NCI-H2227 treated with DMSO at 0.1 percent for 48 hours (cell line): ENCODE results near the gene PKP1.

Experiments
- DNase-seq: peaks from one replicate; lab custom pipeline; 2025; lab: John Stamatoyannopoulos, UW

Gene PKP1

GRCh38 chr1:201330541-201330940 is 47.2 kb downstream of the PKP1 start:
- DNase-seq: no peak

- DNase-seq: no peak
Observed at GRCh38 chr1:201331166-201331565, 47.9 kb downstream of the PKP1 start.

DNA sequence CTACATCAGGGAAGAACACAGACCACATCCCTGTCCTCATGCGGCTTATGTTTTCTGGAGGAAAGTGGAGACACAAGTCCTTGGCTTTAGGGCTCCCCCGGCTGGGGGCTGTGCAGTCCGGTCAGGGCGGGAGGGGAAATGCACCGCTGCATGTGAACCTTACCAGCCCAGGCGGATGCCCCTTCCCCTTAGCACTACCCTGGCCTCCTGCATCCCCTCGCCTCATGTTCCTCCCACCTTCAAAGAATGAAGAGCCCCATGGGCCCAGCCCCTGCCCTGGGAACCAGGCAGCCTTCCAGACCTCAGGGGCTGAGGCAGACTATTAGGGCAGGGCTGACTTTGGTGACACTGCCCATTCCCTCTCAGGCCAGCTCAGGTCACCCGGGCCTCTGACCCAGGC is 48.7 kb downstream of the PKP1 start:
- no peak for DNase-seq

GRCh38 chr1:201332616-201333335 is 49.5 kb downstream of the PKP1 start:
- no peak for DNase-seq

DNA sequence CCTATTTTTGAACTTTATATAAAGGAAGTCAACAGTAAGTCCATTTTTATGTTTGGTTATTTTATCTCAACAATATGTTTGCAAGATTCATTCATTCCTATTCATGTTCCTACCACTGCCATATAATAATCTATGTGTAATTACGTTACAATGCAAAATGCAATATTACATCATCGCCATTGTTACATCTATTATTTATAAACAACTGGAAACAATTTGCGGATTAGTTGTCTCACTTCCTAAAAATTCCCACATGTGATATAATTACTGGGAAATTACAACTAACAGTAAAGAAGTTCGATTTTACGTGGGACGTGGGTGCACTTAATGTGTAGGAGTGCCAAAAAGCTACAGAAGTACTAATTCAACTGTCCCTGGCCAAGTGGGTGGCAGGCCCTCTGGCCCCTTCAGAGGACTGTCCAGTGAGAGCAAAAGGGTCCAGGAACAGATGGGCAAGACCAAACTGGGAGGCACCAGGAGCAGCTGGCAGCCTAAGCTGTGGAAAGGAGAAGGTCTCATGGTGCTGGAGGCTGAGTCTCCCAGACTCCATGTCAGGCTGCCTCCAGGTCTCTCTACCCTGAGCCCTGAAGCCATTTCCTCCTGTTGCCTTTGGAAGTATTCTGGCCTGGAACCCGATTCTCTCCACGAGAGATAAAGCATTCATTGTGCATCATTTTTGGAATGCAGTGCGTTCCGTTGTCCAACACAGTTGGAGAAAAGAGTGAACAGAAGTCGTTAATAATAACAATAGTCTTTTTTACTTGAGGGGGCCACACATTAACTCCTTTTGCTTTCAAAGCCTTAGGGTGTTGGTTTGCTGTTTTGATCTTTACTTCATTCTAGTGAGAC is 51.2 kb downstream of the PKP1 start:
- no peak for DNase-seq

GRCh38 chr1:201335174-201335870 is 52.0 kb downstream of the PKP1 start:
- DNase-seq: no peak

GRCh38 chr1:201335901-201336300 is 52.6 kb downstream of the PKP1 start:
- DNase-seq: no peak

DNA sequence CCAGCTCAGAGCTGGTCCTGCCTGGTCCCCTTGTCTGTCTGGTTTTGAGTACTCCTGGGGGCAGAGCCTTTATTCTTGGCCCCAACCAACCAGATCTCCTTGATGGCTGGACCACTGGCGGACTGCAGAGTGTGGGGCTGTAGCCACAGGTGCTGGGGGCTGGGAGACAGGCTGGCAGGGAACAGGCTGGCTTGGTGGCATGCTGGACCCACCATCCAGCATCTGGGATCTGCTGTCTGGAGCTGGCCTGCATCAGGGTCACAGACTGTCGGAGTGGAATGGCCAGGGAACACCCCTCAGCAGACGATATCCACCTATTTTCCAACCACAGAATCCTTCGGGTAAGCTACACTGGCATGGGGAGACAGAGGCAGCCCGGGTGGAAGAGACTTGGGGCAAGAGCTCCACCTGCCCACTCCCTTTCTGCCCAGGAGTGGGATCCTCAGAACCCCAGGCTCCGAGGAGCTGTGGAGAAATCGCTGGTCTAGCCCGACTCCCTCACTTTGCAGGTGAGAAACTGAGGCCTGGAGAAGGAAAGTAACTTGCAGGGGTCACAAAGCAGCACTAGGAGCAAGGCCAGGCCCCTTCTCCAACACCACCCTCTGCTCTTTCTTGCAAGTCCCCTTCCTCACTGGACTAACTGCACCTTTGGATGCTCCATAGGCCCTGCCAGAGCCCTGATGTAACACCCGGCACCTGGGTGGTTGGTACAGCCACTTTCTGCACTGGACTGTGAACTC is 53.6 kb downstream of the PKP1 start:
- DNase-seq: no peak

GRCh38 chr1:201341377-201341776 is 58.1 kb downstream of the PKP1 start:
- DNase-seq: no peak

DNA sequence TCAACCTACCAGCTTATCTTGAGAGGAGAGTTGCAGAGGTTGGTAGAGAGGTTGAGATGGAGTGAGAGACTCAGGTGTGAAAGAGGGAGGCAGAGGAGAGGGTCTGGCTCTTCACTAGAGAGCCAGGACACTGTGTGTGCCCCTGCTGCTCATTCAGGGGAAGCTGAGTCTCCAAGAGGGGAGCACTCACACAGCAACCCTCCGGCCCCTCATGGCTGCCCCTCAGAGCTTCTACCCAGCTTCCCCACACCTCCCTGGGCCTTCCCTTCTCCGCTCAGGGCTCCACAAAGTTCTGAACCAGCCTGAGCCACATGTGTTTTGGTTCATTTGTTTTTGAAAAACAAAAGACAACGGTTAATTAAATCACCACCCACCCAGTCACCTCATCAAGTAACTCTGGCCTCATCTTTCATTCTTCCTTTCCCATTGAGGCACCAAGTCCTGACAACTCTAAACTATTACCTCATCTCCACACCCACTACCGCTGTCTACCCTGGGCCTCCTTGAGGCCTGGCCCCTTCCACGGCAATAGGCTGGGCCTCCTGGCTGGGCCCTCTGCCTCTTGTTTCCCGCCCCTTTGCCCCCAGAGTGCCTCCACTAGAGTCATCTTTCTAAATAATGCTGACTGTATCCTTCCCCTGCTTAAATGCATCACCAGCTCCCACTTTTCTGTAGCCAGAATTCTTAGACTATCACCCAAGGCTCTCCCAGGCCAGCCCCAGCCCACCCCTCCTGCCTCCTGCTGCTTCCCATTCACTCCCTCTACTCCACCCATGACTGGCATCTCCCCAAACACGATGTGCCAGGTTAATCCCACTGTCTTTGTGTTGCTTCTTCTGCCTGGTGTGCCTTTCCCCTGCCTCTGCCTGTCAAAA is 61.1 kb downstream of the PKP1 start:
- no peak for DNase-seq

DNA sequence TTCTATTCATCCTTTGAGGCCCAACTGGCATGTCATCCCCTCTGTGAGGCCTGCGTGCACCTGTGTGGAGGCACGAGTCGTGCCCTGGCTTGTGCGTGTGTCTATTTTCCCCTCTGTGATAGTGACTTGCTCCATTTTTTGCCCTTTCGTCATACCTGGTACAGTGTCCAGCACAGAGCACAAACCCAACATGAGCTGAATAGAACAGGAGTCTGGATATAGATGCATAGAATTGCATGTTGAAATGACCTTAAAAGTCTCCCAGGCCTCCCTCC is 61.7 kb downstream of the PKP1 start:
- DNase-seq: no peak

DNA sequence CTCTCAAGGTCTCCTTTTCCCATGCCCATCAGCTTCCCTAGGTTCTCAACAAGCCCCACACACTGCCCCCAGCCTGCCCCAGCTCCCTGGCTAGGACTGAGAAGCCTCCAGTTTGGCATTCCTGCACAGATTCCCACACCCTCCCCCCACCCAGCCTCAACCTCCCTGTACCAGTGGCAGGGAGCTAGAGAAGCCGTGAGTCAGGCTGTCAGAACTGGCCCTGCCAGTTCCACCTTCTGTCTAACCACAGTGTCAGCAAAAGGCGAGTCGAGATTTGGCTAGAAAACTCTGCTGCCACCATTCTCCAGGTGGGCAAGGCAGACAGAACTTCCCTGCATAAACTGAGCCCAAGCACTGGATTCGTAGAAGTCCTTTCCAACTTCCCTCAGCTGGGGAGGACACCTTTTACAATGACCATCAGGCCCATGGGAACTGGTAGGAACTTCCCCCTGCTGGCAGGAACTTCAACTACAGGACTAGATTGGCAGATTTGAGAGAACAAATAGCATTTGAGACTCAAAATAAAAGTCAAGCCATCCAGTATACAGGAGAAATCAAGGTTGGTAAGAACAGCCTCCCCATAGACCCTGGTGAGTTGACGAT is 63.1 kb downstream of the PKP1 start:
- peak; percentile 2 for DNase-seq

DNA sequence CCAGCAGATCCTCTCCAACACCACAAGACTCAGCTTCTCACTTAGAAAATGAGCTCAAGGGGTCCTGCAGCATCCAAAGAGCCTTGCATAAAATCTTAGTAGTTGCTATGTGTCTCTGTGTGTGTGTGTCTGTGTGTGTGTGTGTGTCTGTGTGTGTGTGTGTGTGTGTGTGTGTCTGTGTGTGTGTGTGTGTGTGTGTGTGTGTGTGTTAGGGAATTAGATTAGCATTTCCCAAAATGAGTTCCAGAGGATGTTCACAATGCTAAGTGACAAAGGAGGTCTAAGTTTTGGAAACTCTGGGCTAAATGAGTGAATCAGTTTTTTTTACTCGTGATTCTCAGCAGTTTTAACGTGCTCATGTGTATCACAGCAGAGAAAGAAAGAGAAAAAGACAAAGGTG is 63.7 kb downstream of the PKP1 start:
- DNase-seq: no peak

- DNase-seq: no peak
Observed at GRCh38 chr1:201347498-201348210, 64.3 kb downstream of the PKP1 start.

DNA sequence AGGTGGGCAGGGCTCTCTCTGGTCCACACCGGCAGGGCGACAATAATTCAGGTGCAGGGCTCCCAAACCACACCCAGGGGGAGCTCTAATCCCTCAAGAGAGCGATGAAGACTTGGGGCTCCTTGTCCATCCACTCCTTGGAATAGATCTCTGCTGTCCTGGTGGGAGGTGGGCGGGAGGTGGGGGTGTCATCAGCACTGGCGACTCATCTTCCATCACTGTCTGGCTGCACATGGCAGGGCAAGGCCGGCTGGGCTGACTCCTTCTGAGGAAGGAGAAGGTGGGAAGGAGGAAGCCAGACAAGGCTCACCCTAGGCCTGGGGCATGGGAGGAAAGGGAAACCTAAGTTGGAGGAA is 64.9 kb downstream of the PKP1 start:
- peak; percentile 35 for DNase-seq

GRCh38 chr1:201349092-201349491 is 65.8 kb downstream of the PKP1 start:
- no peak for DNase-seq

DNA sequence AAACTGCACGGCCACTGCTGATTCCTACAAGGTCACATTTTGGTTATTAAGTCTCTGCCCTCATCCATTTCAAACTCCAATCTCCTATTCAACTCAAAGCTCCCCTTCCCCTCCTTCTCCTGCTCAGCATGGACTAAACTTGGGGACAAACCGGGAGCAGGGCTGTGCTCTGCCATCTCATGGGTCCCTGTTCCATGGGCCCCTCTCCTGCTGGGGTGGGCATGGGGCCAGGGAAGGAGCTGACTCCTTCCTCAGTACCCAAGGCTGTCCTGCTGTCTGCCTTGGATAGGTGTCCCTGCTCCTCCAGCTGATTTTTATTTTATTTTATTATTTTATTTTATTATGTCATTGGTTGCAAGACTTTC is 67.0 kb downstream of the PKP1 start:
- DNase-seq: no peak

DNA sequence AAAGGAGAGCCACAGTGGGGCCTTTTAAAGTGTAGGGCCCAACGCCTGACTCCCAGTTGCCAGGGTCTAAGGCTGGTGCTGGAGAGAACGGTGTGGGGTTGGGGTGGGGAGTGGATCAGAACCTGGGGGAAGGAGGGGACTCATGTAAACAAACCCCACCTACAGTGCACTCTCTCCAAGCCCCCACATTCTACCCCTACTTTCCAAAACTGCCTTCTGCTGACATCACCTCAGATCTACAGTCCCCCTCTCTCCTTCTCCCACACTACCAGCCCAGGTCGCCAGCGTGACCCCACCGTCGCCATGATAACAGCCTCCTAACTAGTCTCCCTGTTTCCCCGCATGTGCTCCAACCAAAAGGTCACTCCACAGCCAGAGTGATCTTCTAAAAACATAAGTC is 67.6 kb downstream of the PKP1 start:
- DNase-seq: no peak

DNA sequence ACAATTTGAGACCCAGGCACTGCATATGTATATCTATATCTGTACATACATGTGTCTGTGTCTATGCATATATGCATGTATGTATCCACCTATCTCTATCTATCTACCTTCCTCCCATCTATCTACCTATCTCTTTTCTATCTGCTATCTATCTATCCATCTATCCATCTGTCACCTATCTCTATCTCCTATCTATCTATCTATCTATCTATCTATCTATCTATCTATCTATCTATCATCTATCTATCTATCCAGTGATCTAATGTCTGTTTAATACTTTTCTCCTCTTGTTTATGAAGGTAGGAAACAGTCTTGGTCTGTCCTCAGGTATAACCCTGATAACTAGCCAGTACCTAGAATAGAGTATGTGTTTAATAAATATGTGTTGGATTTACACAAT is 68.3 kb downstream of the PKP1 start:
- DNase-seq: no peak

GRCh38 chr1:201353186-201353940 is 70.1 kb downstream of the PKP1 start:
- no peak for DNase-seq
